T-helper 2 cell treated with Interferon-gamma antibody and Interleukin-4, amounts not matched to agents 5 μg/mL and 100 μg/mL, for 36 hours (primary cell): ENCODE data around the gene TRIM17.

Experiments
- DNase-seq: peaks from one replicate; pipeline ENCODE4 v3.0.0; 2021; ENCODE audit warnings: low spot score
- H3K27ac Mint-ChIP-seq: one replicate; pipeline ENCODE4 v1.8.0; 2021; ENCODE audit warnings: mild to moderate bottlenecking, mixed read lengths
- H3K27me3 Mint-ChIP-seq: one replicate; pipeline ENCODE4 v1.8.0; 2021; ENCODE audit warnings: low read depth, mixed read lengths
- H3K36me3 Mint-ChIP-seq: one replicate; pipeline ENCODE4 v1.8.0; 2021; ENCODE audit warnings: low read depth, mixed read lengths
- H3K4me1 Mint-ChIP-seq: one replicate; pipeline ENCODE4 v1.8.0; 2021; ENCODE audit warnings: low read depth, mixed read lengths
- H3K4me3 Mint-ChIP-seq: one replicate; pipeline ENCODE4 v1.8.0; 2022; ENCODE audit warnings: mild to moderate bottlenecking, moderate library complexity, mixed read lengths
- H3K9me3 Mint-ChIP-seq: one replicate; pipeline ENCODE4 v1.8.0; 2021; ENCODE audit warnings: mixed read lengths

TRIM17 gene

DNA sequence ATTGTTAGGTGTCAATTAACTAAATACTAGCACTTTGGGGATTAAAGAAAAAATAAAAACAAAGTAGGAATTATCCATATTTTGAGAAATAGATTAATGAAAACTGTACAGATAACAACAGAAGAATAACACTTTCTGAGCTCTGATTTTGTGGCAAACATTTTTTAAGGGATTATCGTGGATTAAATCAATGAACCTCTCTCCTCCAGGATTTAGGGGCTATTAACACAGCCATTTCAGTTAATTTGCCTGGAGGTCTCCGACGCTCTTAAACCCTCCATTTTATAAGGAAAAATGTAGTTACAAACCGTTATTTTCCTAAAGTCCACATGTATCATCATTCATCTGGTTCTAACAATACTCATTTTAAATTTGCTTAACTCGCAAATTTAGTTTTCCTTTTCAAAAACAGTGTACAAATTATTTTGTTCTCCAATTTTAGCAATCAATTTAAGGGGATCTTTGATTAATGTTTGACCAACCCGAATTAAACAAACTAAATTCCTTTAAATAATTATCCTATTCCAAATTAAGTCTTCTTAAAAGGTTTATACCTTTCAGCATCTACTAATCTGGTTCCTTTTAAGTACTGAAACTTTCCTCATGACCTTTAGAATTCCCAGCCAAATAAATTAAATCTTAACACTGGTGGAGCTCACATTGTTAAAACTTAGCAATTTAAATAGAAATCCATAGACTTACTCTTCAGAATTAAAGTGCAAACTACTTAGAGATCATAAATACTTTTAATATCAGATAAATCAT lies 39.8 kb upstream of the TRIM17 start:
- H3K4me1 Mint-ChIP-seq = peaks cover 37% of the 10 kb centered on the region
- peak overlapping the region; percentile 96 for H3K4me3 Mint-ChIP-seq
- peaks cover 2% of the 10 kb centered on the region for H3K27me3 Mint-ChIP-seq
- DNase-seq = no peak
- no peaks in the 10 kb centered on the region for H3K9me3 Mint-ChIP-seq
- peak overlapping the region; percentile 98 for H3K27ac Mint-ChIP-seq
- peaks cover 20% of the 10 kb centered on the region for H3K36me3 Mint-ChIP-seq

DNA sequence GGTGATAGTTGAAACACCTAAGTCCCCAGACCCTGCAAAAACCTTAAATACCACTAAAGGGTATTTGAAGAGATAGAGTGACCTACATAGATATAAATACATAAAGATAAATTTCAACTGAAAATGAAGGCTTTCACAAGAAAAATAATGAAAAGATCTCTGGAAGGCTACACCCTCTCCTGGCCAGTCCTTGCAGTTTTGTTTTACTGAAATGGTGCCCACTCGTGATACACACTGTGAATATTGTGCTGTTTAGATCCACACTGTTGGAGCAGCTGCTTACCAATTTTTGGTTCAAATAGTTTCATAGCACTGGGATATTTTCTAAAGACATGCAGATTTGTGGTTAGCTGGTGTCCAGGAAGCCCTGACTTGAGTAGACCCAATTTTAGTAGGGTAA lies 39.1 kb upstream of the TRIM17 start:
- Mint-ChIP-seq H3K27me3 (peaks cover 2% of the 10 kb centered on the region), H3K4me3 (peak overlapping the region; percentile 67), H3K36me3 (peaks cover 17% of the 10 kb centered on the region), H3K27ac (peak overlapping the region; percentile 50), H3K4me1 (peaks cover 30% of the 10 kb centered on the region), H3K9me3 (no peaks in the 10 kb centered on the region)
- DNase-seq = no peak

DNA sequence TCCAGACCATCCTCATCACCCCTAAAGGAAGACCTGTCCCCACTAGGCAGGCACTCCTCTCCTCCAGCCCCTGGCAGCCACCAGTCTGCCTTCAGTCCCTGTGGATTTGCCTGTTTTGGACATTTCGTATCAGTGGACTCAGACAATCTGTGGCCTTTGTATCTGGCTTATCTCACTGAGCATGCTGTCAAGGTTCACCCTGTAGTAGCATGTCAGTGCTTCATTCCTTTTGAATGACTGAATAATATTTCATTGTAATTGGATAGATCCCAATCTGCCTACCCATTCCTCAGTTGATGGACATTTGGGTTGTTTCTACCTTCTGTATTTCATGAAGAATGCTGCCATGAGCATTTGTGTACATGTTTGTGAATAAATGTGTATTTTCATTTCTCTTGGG lies 37.6 kb upstream of the TRIM17 start:
- DNase-seq = no peak
- Mint-ChIP-seq H3K4me1 (peaks cover 26% of the 10 kb centered on the region), H3K36me3 (peaks cover 15% of the 10 kb centered on the region), H3K4me3 (peak overlapping the region; percentile 16), H3K27me3 (peaks cover 2% of the 10 kb centered on the region), H3K27ac (no peak overlapping the region), H3K9me3 (no peaks in the 10 kb centered on the region)

DNA sequence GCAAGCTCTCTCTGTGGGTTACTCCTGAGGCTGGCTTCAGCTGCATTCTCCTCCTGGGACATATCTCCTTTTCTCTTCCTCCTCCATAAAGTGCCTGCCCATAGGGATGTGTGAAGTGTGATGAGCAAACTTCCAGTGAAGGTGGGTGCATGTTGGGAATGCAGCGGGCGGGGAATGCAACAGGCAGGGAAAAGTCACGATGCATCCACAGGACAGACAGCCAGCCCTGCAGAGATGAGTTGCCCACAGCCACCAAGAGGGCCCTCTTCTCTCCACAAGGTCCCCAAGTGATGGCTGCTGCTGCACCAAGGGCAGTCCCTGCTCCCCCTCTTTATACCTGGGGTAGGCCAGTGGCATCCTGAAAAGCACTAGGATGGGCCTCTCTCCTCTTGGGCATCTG lies 37.0 kb upstream of the TRIM17 start:
- Mint-ChIP-seq H3K9me3 (no peaks in the 10 kb centered on the region), H3K27me3 (peaks cover 2% of the 10 kb centered on the region), H3K36me3 (peaks cover 14% of the 10 kb centered on the region), H3K27ac (no peak overlapping the region), H3K4me1 (peaks cover 26% of the 10 kb centered on the region), H3K4me3 (no peak overlapping the region)
- no peak for DNase-seq

DNA sequence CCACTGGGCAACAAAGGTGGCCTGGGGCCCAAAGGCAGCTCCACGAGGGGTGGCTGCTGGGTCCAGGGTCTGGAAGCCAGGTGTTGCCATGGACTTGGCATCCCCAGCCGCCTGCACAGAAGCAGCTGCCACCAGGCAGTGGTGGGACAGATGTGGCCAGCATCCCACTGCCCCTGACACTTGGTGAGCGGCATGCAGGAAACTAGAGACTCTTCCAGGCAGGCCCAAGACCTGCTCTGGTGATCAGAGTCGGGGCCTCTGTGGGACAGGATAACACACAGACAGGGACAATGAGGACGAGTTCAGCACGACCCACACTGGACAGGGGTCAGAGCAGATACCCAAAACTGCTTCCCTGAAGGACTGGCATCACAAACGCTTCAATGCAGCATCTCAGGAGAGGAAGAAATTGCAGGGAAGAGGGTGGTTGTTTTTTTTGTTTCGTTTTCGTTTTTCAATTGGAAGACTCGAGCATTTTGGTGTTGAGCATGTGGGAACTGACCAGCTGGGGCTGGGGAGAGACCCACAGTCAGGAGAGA lies 36.4 kb upstream of the TRIM17 start:
- Mint-ChIP-seq H3K36me3 (peaks cover 12% of the 10 kb centered on the region), H3K4me1 (peaks cover 23% of the 10 kb centered on the region), H3K9me3 (no peaks in the 10 kb centered on the region), H3K27me3 (peaks cover 4% of the 10 kb centered on the region), H3K4me3 (no peak overlapping the region), H3K27ac (no peak overlapping the region)
- DNase-seq = no peak

DNA sequence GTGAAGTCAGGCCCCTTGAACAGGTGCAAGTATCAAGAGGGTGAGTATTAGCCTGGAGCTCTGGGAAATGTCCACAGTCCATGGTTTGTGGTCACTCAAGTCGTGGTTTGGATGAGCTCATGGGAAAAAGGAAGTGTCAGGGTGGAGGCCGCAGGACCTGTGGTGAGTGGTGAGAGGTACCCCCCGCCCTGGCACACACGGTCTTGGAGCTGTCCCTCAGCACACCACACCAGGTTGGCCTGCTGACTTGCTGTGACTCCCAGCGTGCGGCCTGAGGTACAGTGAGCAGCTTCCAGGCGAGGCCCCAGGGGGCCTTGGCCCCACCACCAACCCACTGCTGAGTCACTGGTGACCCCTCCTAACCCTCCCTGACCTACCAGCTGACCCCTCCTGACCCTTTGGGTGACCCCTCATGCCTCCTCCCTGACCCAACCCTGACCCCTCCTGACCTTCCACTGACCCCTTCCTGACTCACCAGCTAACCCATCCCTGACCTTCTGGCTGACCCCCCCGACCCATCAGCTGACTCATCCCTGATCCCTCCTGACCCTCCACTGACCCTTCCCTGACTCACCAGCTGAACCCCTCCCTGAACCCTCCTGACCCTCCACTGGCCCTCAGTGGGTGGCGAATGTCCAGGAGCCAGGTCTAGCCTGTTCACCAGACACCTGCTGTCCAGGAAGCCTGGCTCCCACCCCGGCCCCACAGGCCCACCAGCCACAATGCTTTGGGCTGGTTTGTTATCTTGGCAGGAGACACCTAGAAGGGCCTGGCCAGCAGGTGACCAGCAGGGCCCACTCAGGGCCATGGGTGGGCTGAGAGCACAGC lies 35.7 kb upstream of the TRIM17 start:
- no peak overlapping the region for H3K4me3 Mint-ChIP-seq
- H3K27me3 Mint-ChIP-seq = peaks cover 8% of the 10 kb centered on the region
- H3K27ac Mint-ChIP-seq = peak overlapping the region; percentile 2
- DNase-seq = no peak
- peaks cover 12% of the 10 kb centered on the region for H3K36me3 Mint-ChIP-seq
- no peaks in the 10 kb centered on the region for H3K9me3 Mint-ChIP-seq
- peaks cover 23% of the 10 kb centered on the region for H3K4me1 Mint-ChIP-seq

DNA sequence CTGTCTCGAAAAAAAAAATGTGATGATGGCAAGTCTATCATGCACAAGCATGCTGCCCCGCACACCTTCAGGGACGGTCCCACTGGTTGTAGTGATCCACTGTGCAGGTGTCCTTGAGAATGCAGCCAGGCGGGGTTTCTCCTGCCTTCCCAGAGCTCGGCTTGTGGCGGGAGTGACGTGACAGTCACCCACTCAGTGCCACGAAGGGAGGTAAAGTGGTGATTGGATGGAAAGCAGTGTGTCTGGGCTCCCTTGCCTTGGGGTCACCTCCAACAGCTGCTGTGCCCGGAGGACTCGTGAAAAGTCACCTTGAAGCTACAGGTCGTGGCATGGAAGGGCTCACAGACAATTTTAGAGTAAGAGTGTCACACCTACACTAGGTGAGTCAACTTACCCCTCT lies 33.5 kb upstream of the TRIM17 start:
- H3K4me1 Mint-ChIP-seq = peaks cover 20% of the 10 kb centered on the region
- H3K4me3 Mint-ChIP-seq = no peak overlapping the region
- no peaks in the 10 kb centered on the region for H3K9me3 Mint-ChIP-seq
- H3K27me3 Mint-ChIP-seq = peaks cover 21% of the 10 kb centered on the region
- no peak overlapping the region for H3K27ac Mint-ChIP-seq
- DNase-seq = no peak
- H3K36me3 Mint-ChIP-seq = peaks cover 10% of the 10 kb centered on the region

DNA sequence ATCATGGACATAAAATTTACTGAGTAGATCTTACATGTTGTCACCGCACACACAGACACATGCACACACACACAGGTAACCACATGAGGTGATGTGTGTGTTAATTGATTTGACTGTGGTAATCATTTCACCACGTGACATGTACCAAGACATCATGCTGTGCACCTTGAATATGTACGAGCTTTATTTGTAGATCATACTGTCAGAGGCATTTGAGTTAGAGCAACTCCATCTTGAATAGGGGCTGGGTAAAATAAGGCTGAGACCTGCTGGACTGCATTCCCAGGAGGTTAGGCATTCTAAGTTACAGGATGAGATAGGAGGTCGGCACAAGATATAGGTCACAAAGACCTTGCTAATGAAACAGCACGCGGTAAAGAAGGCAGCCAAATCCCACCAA lies 31.7 kb upstream of the TRIM17 start:
- Mint-ChIP-seq H3K27ac (no peak overlapping the region), H3K27me3 (peaks cover 35% of the 10 kb centered on the region), H3K36me3 (peaks cover 3% of the 10 kb centered on the region), H3K4me3 (no peak overlapping the region), H3K4me1 (peaks cover 14% of the 10 kb centered on the region), H3K9me3 (no peaks in the 10 kb centered on the region)
- DNase-seq = no peak

DNA sequence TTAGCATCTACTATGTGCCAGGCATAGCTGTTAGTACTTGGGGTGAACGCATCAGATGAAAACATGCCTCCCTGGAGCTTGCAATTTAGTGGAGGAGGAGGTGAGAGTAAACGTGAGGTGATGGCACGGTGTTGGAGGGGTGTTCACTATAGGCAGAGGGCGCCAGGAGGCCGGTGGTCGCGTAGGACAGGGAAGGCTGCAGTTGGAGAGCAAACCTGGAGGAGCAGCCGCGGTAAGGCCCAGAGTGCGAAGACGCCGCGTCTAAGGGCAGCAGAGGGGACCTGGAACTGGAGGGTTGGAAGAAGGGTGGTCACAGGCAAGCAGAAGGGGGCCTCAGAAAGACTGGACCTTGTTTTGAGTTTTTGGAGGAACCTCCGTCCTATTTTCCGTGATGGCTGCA lies 30.2 kb upstream of the TRIM17 start:
- DNase-seq = no peak
- Mint-ChIP-seq H3K9me3 (no peaks in the 10 kb centered on the region), H3K4me1 (peaks cover 10% of the 10 kb centered on the region), H3K27ac (no peak overlapping the region), H3K27me3 (peaks cover 41% of the 10 kb centered on the region), H3K4me3 (no peak overlapping the region), H3K36me3 (no peaks in the 10 kb centered on the region)

DNA sequence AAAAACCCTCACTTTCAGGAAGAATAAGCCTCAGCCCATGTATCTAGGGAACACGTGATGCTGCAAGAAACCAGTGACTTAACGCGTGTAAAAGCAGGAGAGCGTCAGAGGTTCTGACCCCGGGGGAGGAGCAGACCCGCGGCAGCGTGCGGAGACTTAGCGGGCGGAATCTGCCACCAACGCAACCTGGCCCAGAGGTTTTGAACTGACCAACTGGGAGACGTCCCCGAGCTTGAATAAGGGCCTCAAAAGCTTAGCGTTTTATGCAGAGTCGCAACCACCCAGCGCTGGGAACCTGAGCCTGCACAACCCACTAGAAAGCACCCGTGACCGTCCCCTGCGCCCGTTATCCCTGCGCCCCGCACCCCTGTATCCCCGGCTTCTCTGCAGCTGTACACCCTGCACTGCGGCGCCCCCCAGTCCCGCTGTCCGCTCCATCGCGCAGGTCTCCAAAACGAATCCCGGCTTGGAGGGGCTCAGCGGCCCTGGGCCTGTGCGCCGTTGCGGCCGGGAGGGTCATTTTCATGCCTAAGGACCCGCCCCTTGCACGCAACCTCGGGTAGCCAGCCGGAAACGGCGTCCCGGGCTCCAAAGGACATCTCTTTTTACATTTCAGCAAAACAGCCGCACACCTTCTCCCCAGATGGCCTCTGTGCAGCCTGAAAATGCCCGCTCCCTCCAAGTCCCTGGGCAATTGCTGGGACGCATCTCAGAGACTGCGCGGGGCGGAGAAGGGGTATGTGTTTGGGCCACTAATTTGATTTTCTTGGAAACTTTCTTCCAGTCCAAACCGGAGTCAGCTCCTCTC lies 29.4 kb upstream of the TRIM17 start:
- Mint-ChIP-seq H3K9me3 (no peaks in the 10 kb centered on the region), H3K27me3 (peaks cover 44% of the 10 kb centered on the region), H3K36me3 (no peaks in the 10 kb centered on the region), H3K4me3 (peak overlapping the region; percentile 77), H3K4me1 (peaks cover 10% of the 10 kb centered on the region), H3K27ac (peak overlapping the region; percentile 11)
- peak; percentile 44 for DNase-seq

DNA sequence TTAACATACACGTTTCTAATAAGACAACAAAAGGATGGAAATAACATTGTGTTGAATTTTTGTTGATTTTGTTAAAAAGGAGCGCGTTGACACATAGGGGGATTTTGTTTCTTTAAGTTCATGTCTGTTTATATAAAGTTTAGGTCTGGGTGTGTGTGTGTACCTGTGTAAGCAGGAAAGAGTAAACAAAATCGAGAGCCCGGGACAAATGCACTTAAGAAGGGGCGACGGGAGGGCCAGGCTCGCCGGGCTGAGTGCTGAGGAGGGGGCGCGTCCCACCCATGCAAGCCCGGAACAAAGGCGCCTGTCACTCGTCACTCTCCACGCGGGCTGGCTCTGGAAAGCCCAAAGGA lies 28.8 kb upstream of the TRIM17 start:
- no peaks in the 10 kb centered on the region for H3K9me3 Mint-ChIP-seq
- peaks cover 48% of the 10 kb centered on the region for H3K27me3 Mint-ChIP-seq
- no peaks in the 10 kb centered on the region for H3K36me3 Mint-ChIP-seq
- no peak for DNase-seq
- peak overlapping the region; percentile 77 for H3K4me3 Mint-ChIP-seq
- H3K4me1 Mint-ChIP-seq = peaks cover 10% of the 10 kb centered on the region
- peak overlapping the region; percentile 11 for H3K27ac Mint-ChIP-seq

DNA sequence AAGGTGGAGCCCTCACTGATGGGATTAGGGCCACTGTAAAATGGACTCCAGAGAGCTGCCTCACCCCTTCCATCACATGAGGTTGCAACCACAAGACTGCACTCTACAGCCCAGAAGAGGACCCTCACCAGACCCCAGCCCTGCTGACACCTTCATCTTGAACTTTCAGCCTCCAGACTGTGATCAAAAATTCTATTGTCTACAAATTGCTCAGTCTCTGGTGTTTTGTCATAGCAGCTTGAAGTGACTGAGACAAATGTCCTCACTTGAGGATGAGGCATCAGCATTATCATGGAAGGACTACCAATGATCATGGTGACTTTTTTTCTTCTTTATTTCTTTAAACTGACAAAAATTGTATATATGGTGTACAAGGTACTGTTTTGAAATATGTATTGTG lies 26.7 kb upstream of the TRIM17 start:
- no peak for DNase-seq
- Mint-ChIP-seq H3K36me3 (no peaks in the 10 kb centered on the region), H3K27me3 (peaks cover 49% of the 10 kb centered on the region), H3K27ac (no peak overlapping the region), H3K9me3 (no peaks in the 10 kb centered on the region), H3K4me1 (peaks cover 15% of the 10 kb centered on the region), H3K4me3 (no peak overlapping the region)

DNA sequence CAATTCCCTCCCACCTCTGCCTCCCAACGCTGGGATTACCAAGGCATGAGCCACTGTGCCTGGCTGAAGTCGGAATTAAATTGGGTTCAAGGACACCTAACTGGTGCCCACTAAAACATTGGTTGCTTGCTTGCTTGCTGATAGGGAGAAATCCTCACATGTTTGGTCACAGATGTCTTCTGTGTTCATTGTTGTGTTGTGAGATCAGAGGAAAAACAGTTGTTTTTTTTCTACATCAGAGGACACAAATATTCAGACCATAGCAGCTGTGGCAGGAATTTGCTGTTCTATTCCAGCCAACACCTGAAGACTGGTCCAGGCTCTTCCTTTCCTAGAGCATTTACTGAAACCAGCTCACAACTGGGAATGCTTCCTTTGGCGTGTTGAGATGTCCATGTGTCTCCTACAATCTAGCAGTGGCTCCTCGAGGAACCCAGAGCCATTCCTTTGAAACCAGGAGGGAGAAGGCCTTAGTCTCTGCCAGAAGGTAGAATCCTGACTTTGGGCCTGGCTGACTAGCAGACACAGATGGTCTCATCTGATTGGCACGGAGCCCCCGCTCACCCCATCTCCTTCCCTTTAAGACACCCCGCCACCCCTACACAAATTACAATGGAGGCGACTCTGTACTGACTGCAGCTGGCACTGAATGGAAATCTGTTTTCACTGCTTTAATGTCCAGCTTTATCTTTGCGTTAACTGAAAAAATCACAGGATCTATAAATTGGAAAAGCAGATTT lies 24.3 kb upstream of the TRIM17 start:
- peaks cover 19% of the 10 kb centered on the region for H3K4me1 Mint-ChIP-seq
- H3K27me3 Mint-ChIP-seq = peaks cover 39% of the 10 kb centered on the region

More for the DNA sequence above, 24.3 kb upstream of the TRIM17 start:
- no peak for DNase-seq
- H3K36me3 Mint-ChIP-seq = no peaks in the 10 kb centered on the region
- H3K4me3 Mint-ChIP-seq = no peak overlapping the region
- H3K9me3 Mint-ChIP-seq = no peaks in the 10 kb centered on the region
- H3K27ac Mint-ChIP-seq = no peak overlapping the region
